ENCODE measurements around the gene HSPA1A.

Gene HSPA1A

DNA sequence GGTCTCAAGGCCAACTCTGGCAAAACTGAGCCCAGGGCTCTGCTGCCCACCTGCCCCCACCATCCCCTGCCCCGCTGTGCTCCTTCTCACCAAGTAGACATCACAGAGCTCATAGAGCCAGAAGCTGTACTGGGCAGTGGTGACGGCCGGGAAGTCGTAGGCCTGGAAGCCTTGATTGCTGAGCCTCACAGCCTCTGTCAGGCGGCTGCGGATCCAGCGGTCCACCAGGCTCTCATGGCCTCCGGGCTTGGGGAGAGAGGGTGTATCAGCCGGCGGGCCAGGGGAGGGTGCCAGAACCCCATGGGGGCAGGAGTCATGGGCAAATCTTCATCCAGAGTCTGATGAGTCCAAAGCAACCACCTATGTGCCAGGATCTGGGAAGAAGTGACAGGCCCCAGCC lies 35.4 kb upstream of the HSPA1A start:
- H3K79me2 ChIP-seq (ENCODE audit: insufficient read depth, low read length), result no peaks in the 10 kb centered on the region
- no peaks in the 10 kb centered on the region for H3K9me3 ChIP-seq (ENCODE audit: low read length)
- no peak overlapping the region for H3K4me2 ChIP-seq (ENCODE audit: low read length)
- H3K9me2 ChIP-seq (ENCODE audit: low read depth, low read length), result no peaks in the 10 kb centered on the region
- H4K20me1 ChIP-seq (ENCODE audit: insufficient read depth, low read length), result no peaks in the 10 kb centered on the region
- TF ChIP-seq, protein P1, sequence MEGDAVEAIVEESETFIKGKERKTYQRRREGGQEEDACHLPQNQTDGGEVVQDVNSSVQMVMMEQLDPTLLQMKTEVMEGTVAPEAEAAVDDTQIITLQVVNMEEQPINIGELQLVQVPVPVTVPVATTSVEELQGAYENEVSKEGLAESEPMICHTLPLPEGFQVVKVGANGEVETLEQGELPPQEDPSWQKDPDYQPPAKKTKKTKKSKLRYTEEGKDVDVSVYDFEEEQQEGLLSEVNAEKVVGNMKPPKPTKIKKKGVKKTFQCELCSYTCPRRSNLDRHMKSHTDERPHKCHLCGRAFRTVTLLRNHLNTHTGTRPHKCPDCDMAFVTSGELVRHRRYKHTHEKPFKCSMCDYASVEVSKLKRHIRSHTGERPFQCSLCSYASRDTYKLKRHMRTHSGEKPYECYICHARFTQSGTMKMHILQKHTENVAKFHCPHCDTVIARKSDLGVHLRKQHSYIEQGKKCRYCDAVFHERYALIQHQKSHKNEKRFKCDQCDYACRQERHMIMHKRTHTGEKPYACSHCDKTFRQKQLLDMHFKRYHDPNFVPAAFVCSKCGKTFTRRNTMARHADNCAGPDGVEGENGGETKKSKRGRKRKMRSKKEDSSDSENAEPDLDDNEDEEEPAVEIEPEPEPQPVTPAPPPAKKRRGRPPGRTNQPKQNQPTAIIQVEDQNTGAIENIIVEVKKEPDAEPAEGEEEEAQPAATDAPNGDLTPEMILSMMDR (IDR thresholded peaks at IDR 0.05; ENCODE audit: low read length), result no peak
- no peak for TF ChIP-seq EZH2 (IDR thresholded peaks at IDR 0.05; ENCODE audit: borderline replicate concordance, low read length)
- H3K27ac ChIP-seq (ENCODE audit: low read depth, low read length, poor library complexity, severe bottlenecking), result no peak overlapping the region
- H3K4me1 ChIP-seq (ENCODE audit: insufficient read depth, low read length, severe bottlenecking), result peaks cover 9% of the 10 kb centered on the region
- H2AFZ ChIP-seq (ENCODE audit: low read length), result no peak overlapping the region
- no peak overlapping the region for H3K9ac ChIP-seq (ENCODE audit: low read length)
- H3K4me3 ChIP-seq (ENCODE audit: low read depth, low read length, poor library complexity, severe bottlenecking), result no peak overlapping the region
- no peaks in the 10 kb centered on the region for H3F3A ChIP-seq (ENCODE audit: insufficient read depth, low read length)
- H3K36me3 ChIP-seq (ENCODE audit: insufficient read depth, low read length), result peaks cover 74% of the 10 kb centered on the region
- no peaks in the 10 kb centered on the region for H3K27me3 ChIP-seq (ENCODE audit: insufficient read depth, low read length)

GRCh38 chr6:31780507-31781243 lies 34.7 kb upstream of the HSPA1A start:
- no peaks in the 10 kb centered on the region for H3K9me3 ChIP-seq (ENCODE audit: low read length)
- no peak overlapping the region for H3K4me3 ChIP-seq (ENCODE audit: low read depth, low read length, poor library complexity, severe bottlenecking)
- H3K9me2 ChIP-seq (ENCODE audit: low read depth, low read length), result no peaks in the 10 kb centered on the region
- H3F3A ChIP-seq (ENCODE audit: insufficient read depth, low read length), result no peaks in the 10 kb centered on the region
- no peaks in the 10 kb centered on the region for H4K20me1 ChIP-seq (ENCODE audit: insufficient read depth, low read length)
- peaks cover 9% of the 10 kb centered on the region for H3K4me1 ChIP-seq (ENCODE audit: insufficient read depth, low read length, severe bottlenecking)
- no peak overlapping the region for H3K27ac ChIP-seq (ENCODE audit: low read depth, low read length, poor library complexity, severe bottlenecking)
- H3K36me3 ChIP-seq (ENCODE audit: insufficient read depth, low read length), result peaks cover 81% of the 10 kb centered on the region
- TF ChIP-seq, protein P1 (IDR thresholded peaks at IDR 0.05; ENCODE audit: low read length), result no peak
- TF ChIP-seq EZH2 (IDR thresholded peaks at IDR 0.05; ENCODE audit: borderline replicate concordance, low read length), result no peak
- no peaks in the 10 kb centered on the region for H3K27me3 ChIP-seq (ENCODE audit: insufficient read depth, low read length)
- no peak overlapping the region for H3K4me2 ChIP-seq (ENCODE audit: low read length)
- H3K9ac ChIP-seq (ENCODE audit: low read length), result no peak overlapping the region
- no peak overlapping the region for H2AFZ ChIP-seq (ENCODE audit: low read length)
- no peaks in the 10 kb centered on the region for H3K79me2 ChIP-seq (ENCODE audit: insufficient read depth, low read length)

- Histone ChIP-seq H3K9ac (ENCODE audit: low read length) (no peak overlapping the region), H3F3A (ENCODE audit: insufficient read depth, low read length) (no peaks in the 10 kb centered on the region), H3K79me2 (ENCODE audit: insufficient read depth, low read length) (no peaks in the 10 kb centered on the region), H2AFZ (ENCODE audit: low read length) (no peak overlapping the region), H3K4me3 (ENCODE audit: low read depth, low read length, poor library complexity, severe bottlenecking) (no peak overlapping the region), H3K9me2 (ENCODE audit: low read depth, low read length) (no peaks in the 10 kb centered on the region), H3K9me3 (ENCODE audit: low read length) (no peaks in the 10 kb centered on the region), H3K36me3 (ENCODE audit: insufficient read depth, low read length) (peaks cover 89% of the 10 kb centered on the region), H3K4me1 (ENCODE audit: insufficient read depth, low read length, severe bottlenecking) (peaks cover 9% of the 10 kb centered on the region), H4K20me1 (ENCODE audit: insufficient read depth, low read length) (no peaks in the 10 kb centered on the region), H3K4me2 (ENCODE audit: low read length) (no peak overlapping the region), H3K27me3 (ENCODE audit: insufficient read depth, low read length) (no peaks in the 10 kb centered on the region), H3K27ac (ENCODE audit: low read depth, low read length, poor library complexity, severe bottlenecking) (no peak overlapping the region)
- TF ChIP-seq, protein P1 (IDR thresholded peaks at IDR 0.05; ENCODE audit: low read length), result no peak
These were observed 33.9 kb upstream of the HSPA1A start for GRCh38 chr6:31781244-31782125.

Data from OCI-LY1 (cell line).